Neural crest cell (in vitro differentiated cells): Measurements from ENCODE around the gene GABRG3. TPM values are rescaled to one million over a fixed set of nuclear protein-coding genes. Genes with fewer than 3 reads are reported as not detected.

Source experiments
- DNase-seq: peaks from one replicate; pipeline ENCODE4 v3.0.0; 2021; ENCODE audit warnings: low read depth, mixed read lengths, low spot score
- H3K27ac Mint-ChIP-seq: one replicate; pipeline ENCODE4 v1.8.0; 2021; ENCODE audit warnings: mild to moderate bottlenecking, mixed read lengths; ENCODE audit not compliant: unreplicated experiment
- H3K27me3 Mint-ChIP-seq: 2 replicates; pipeline ENCODE4 v1.8.0; 2021; ENCODE audit warnings: low read depth, mild to moderate bottlenecking, mixed read lengths
- H3K36me3 Mint-ChIP-seq: 2 replicates; pipeline ENCODE4 v1.8.0; 2021; ENCODE audit warnings: low read depth, mild to moderate bottlenecking, mixed read lengths
- H3K4me1 Mint-ChIP-seq: 2 replicates; pipeline ENCODE4 v1.8.0; 2021; ENCODE audit warnings: mixed read lengths
- H3K4me3 Mint-ChIP-seq: one replicate; pipeline ENCODE4 v1.8.0; 2021; ENCODE audit warnings: mild to moderate bottlenecking, mixed read lengths
- H3K9me3 Mint-ChIP-seq: 2 replicates; pipeline ENCODE4 v1.8.0; 2021; ENCODE audit warnings: mixed read lengths
- CTCF ChIP-seq: fragments of 200-600 bp; sonication (generic); conservative IDR thresholded peaks from 2 replicates; pipeline ENCODE4 v1.5.0; 2021; ENCODE audit warnings: antibody characterized with exemption, mild to moderate bottlenecking
- total RNA-seq: library from RNA; stranded (reverse); gene quantifications from 2 replicates; pipeline ENCODE4 v1.2.1, GENCODE V29; 2021

The GABRG3 gene
- total RNA-seq, 1 donor from 2014 or later: 4.5 TPM

- Mint-ChIP-seq H3K4me1 (no peaks in the 10 kb centered on the region), H3K9me3 (no peaks in the 10 kb centered on the region), H3K4me3 (no peak overlapping the region)
Observed at GRCh38 chr15:26945046-26945445, 25.9 kb upstream of the GABRG3 start.

GRCh38 chr15:26950001-26950400 is 21.0 kb upstream of the GABRG3 start:
- no peak overlapping the region for H3K27ac Mint-ChIP-seq
- H3K4me1 Mint-ChIP-seq: no peaks in the 10 kb centered on the region
- TF ChIP-seq CTCF: no peak
- peaks cover 14% of the 10 kb centered on the region for H3K9me3 Mint-ChIP-seq
- H3K4me3 Mint-ChIP-seq: no peak overlapping the region
- no peak for DNase-seq
- H3K27me3 Mint-ChIP-seq: no peaks in the 10 kb centered on the region
- peaks cover 2% of the 10 kb centered on the region for H3K36me3 Mint-ChIP-seq

More at GRCh38 chr15:26945046-26945445, 25.9 kb upstream of the GABRG3 start:
- TF ChIP-seq CTCF: no peak
- Mint-ChIP-seq H3K36me3 (no peaks in the 10 kb centered on the region), H3K27ac (no peak overlapping the region), H3K27me3 (no peaks in the 10 kb centered on the region)
- no peak for DNase-seq

- no peaks in the 10 kb centered on the region for H3K27me3 Mint-ChIP-seq
- no peaks in the 10 kb centered on the region for H3K4me1 Mint-ChIP-seq
- peaks cover 16% of the 10 kb centered on the region for H3K9me3 Mint-ChIP-seq
- TF ChIP-seq CTCF: no peak
- peaks cover 2% of the 10 kb centered on the region for H3K36me3 Mint-ChIP-seq
- DNase-seq: no peak
- H3K27ac Mint-ChIP-seq: no peak overlapping the region
- no peak overlapping the region for H3K4me3 Mint-ChIP-seq
Observed at GRCh38 chr15:26954403-26954802, 16.6 kb upstream of the GABRG3 start.

- Mint-ChIP-seq H3K27me3 (peaks cover 36% of the 10 kb centered on the region), H3K27ac (peak overlapping the region; percentile 90), H3K9me3 (no peaks in the 10 kb centered on the region), H3K4me1 (peaks cover 16% of the 10 kb centered on the region), H3K36me3 (no peaks in the 10 kb centered on the region), H3K4me3 (peak overlapping the region; percentile 93)
- no peak for TF ChIP-seq CTCF
- DNase-seq: peak; percentile 66
Observed at GRCh38 chr15:26967719-26968269, 3.2 kb upstream of the GABRG3 start.

- Mint-ChIP-seq H3K4me1 (peaks cover 20% of the 10 kb centered on the region), H3K4me3 (peak overlapping the region; percentile 87), H3K27ac (no peak overlapping the region), H3K27me3 (peaks cover 42% of the 10 kb centered on the region), H3K9me3 (no peaks in the 10 kb centered on the region), H3K36me3 (no peaks in the 10 kb centered on the region)
- TF ChIP-seq CTCF: no peak
- DNase-seq: no peak
Observed at GRCh38 chr15:26968806-26969205, 2.2 kb upstream of the GABRG3 start.
